Endometrial microvascular endothelial cells (primary cell): Measurements from ENCODE around the gene TMEM86A. TPM values are rescaled to one million over a fixed set of nuclear protein-coding genes. Genes with fewer than 3 reads are reported as not detected.
"Not testable (repeated sequence)": the region's sequence is repeated elsewhere in the genome, so short reads cannot be mapped to it uniquely, and the experiment has no call there.

ENCODE experiments used
- in situ Hi-C: cut with HindIII; loops from 2 replicates; pipeline ENCODE4 v1.10.0; 2017; ENCODE audit warnings: low sequenced_read_pairs, low pct_unique_long_range_greater_than_20kb; ENCODE audit errors: inconsistent ontology term
- total RNA-seq: library from RNA; depleted of rRNA; stranded (reverse); fragments of >200 nt; gene quantifications from one replicate; pipeline ENCODE4 v1.2.3, GENCODE V29; 2015; ENCODE audit errors: inconsistent ontology term

The TMEM86A gene
- 0.46 TPM for total RNA-seq

GRCh38 chr11:18698341-18699268 lies at the start of gene TMEM86A:
TMEM86A (plus strand) TSS chr11:18698779; CDS start chr11:18698887, 108 bp downstream.
- in situ Hi-C loops: no loop called here

DNA sequence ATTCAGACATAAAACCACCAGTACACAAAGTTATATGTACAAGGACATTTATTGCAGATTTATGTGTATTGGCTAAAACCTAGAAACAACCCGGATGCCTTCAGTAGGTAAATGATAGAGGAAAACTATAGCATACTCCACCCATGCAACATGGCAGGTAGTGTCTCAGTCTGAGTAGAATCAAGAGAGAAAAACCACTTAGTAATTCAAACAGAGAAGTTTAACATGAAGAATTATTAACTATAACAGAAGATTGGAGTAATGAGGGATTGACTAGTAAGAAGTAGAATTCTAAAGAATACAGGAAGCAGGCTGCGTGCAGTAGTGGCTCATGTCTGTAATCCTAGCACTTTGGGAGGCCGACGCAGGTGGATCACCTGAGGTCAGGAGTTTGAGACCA lies 48.2 kb upstream of the TMEM86A start:
- in situ Hi-C loops: no loop called here

DNA sequence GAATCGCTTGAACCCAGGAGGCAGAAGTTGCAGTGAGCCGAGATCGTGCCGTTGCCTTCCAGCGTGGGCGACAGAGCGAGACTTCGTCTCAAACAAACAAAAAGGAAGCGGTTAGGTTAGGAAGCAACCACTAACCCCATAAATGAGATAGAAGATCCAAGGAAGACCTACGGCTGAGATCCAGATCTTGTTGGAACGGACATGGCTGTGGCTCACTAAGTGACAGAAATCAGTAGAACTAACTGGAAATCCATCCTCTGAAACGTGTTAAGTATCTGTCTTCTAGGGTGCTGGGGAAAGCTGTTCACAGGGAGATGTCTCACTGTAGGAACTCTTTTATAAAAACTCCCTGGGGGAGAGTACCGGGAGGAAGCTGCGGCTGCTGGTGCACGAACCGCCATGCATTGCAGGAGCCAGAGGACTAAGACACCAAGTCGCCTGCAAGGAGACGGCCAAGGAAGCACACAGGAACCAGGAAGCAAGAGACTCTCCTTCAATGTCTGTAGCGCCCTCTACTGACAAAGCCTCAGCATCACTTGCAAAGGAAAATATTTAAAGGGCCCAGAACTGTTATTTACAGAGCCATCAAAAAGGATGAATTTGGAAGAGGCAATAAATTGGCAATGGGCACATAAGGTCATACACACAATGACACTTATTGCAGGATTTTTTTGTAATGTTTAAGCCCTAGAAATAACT lies 47.6 kb upstream of the TMEM86A start:
- in situ Hi-C loops: no loop called here

DNA sequence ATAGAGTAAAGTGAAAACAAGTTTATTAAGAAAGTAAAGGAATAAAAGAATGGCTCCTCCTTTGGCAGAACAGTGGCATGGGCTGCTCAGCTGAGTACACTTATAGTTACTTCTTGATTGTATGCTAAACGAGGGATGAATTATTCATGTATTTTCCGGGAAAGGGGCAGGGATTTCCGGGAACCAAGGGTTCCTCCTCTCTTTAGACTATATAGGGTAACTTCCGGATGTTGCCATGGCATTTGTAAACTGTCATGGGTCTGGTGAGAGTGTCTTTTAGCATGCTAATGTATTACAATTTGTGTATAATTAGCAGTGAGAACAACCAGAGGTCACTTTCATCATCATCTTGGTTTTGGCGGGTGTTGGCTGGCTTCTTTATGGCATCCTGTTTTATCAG lies 40.9 kb upstream of the TMEM86A start:
- in situ Hi-C loops: no loop called here

DNA sequence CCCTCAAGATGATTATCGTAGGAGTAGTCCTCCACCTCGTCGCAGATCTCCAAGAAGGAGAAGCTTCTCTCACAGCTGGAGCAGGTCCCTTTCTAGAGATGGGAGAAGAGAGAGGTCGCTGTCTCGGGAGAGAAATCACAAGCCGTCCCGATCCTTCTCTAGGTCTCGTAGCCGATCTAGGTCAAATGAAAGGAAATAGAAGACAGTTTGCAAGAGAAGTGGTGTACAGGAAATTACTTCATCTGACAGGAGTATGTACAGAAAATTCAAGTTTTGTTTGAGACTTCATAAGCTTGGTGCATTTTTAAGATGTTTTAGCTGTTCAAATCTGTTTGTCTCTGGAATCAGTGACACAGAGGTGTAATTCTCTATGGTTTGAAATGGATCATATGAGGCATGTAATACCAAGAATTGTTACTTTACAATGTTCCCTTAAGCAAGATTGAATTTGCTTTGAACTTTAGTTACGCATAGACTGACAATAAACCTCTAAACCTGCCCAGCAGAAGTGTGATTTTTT lies 33.2 kb upstream of the TMEM86A start:
- in situ Hi-C loops: not testable (repeated sequence)

GRCh38 chr11:18668131-18668530 lies 30.4 kb upstream of the TMEM86A start:
- in situ Hi-C loops: no loop called here

- in situ Hi-C loops: no loop called here
Observed at GRCh38 chr11:18669219-18669596, 29.4 kb upstream of the TMEM86A start.

- in situ Hi-C loops: no loop called here
Observed at GRCh38 chr11:18669711-18670110, 28.9 kb upstream of the TMEM86A start.

- in situ Hi-C loops: no loop called here
Observed at GRCh38 chr11:18671246-18671645, 27.3 kb upstream of the TMEM86A start.

GRCh38 chr11:18672209-18672608 lies 26.4 kb upstream of the TMEM86A start:
- in situ Hi-C loops: not testable (repeated sequence)

GRCh38 chr11:18676803-18677202 lies 21.8 kb upstream of the TMEM86A start:
- in situ Hi-C loops: no loop called here

DNA sequence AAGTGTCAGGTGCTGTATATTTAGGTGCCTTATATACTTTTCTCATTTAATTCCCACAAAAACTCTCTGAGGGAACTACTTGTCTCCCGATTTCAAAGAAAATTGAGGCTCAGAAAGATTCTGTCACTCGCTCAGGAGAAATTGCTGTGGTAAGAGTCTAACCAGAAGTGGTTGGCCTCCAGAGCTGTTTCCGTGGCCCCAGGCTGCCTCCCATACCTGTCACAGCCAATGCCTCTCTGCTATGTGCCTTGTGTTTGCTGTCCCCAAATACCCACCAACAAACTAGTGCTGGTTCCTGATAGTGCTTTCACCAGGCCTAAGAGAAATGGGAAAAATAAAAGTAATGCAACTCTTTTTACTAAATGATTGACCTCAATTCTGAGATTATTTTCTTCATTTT lies 21.0 kb upstream of the TMEM86A start:
- in situ Hi-C loops: no loop called here

GRCh38 chr11:18681949-18682348 lies 16.6 kb upstream of the TMEM86A start:
- in situ Hi-C loops: not testable (repeated sequence)

- in situ Hi-C loops: no loop called here
Observed at GRCh38 chr11:18682466-18682865, 16.1 kb upstream of the TMEM86A start.

DNA sequence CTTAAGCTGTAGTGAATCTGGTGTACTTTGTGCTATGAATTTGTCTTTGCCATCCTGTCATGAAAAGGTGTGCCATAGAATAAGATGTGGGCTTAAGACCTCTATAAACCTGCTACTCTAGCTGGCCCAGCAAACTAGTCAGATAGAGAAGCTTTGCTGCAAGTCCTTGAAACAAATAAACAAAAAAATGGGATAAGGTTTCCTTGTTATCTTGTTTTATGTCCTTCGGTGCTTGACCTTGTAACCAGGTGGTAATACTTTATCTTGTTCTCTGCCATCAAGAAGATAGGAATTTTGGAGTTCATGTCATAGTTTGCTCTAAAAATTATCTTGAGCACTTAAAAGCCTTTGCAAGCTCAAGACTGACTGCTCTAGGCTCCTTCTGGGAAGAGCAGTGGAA lies 14.3 kb upstream of the TMEM86A start:
- in situ Hi-C loops: no loop called here

- in situ Hi-C loops: not testable (repeated sequence)
Observed at GRCh38 chr11:18691467-18692140, 7.0 kb upstream of the TMEM86A start.

- in situ Hi-C loops: no loop called here
Observed at GRCh38 chr11:18692941-18693760, 5.4 kb upstream of the TMEM86A start.

GRCh38 chr11:18696638-18697225 lies 1.8 kb upstream of the TMEM86A start:
- in situ Hi-C loops: no loop called here
